ENCODE measurements around the gene RPL39.
"Not testable (repeated sequence)": the region's sequence is repeated elsewhere in the genome, so short reads cannot be mapped to it uniquely, and the experiment has no call there.

Gene RPL39

GRCh38 chrX:119753001-119753400 lies 38.4 kb downstream of the RPL39 start:
- Histone ChIP-seq H3K4me3 (ENCODE audit: low read depth, low read length) (no peak overlapping the region), H3K9ac (ENCODE audit: low read length) (no peak overlapping the region), H3K27me3 (ENCODE audit: control insufficient read depth, insufficient read depth, low read length) (peaks cover 8% of the 10 kb centered on the region; the same call in 1 of the 2 replicates), H3K36me3 (ENCODE audit: control insufficient read depth, insufficient read depth, low read length) (no peaks in the 10 kb centered on the region), H3K27ac (ENCODE audit: low read depth, low read length) (no peak overlapping the region), H3K4me1 (ENCODE audit: control insufficient read depth, insufficient read depth, low read length) (peaks cover 25% of the 10 kb centered on the region), H3K9me3 (ENCODE audit: control insufficient read depth, insufficient read depth, low read depth, low read length) (peaks cover 13% of the 10 kb centered on the region; the same call in 1 of the 2 replicates)

- peaks cover 13% of the 10 kb centered on the region; the same call in 1 of the 2 replicates for H3K9me3 ChIP-seq (ENCODE audit: control insufficient read depth, insufficient read depth, low read depth, low read length)
- not testable (repeated sequence) for H3K27me3 ChIP-seq (ENCODE audit: control insufficient read depth, insufficient read depth, low read length); H3K4me1 ChIP-seq (ENCODE audit: control insufficient read depth, insufficient read depth, low read length); H3K4me3 ChIP-seq (ENCODE audit: low read depth, low read length); H3K27ac ChIP-seq (ENCODE audit: low read depth, low read length); H3K9ac ChIP-seq (ENCODE audit: low read length); H3K36me3 ChIP-seq (ENCODE audit: control insufficient read depth, insufficient read depth, low read length)
Measured at GRCh38 chrX:119750751-119751150, 40.7 kb downstream of the RPL39 start.

- H3K9me3 ChIP-seq (ENCODE audit: control insufficient read depth, insufficient read depth, low read depth, low read length), result peaks cover 13% of the 10 kb centered on the region; the same call in 1 of the 2 replicates
- not testable (repeated sequence) for H3K27me3 ChIP-seq (ENCODE audit: control insufficient read depth, insufficient read depth, low read length); H3K4me3 ChIP-seq (ENCODE audit: low read depth, low read length); H3K36me3 ChIP-seq (ENCODE audit: control insufficient read depth, insufficient read depth, low read length); H3K27ac ChIP-seq (ENCODE audit: low read depth, low read length); H3K4me1 ChIP-seq (ENCODE audit: control insufficient read depth, insufficient read depth, low read length); H3K9ac ChIP-seq (ENCODE audit: low read length)
Measured at GRCh38 chrX:119750131-119750530, 41.3 kb downstream of the RPL39 start.

- no peak overlapping the region for H3K4me3 ChIP-seq (ENCODE audit: low read depth, low read length)
- H3K27me3 ChIP-seq (ENCODE audit: control insufficient read depth, insufficient read depth, low read length), result no peaks in the 10 kb centered on the region
- H3K9me3 ChIP-seq (ENCODE audit: control insufficient read depth, insufficient read depth, low read depth, low read length), result peaks cover 6% of the 10 kb centered on the region; the same call in 1 of the 2 replicates
- H3K4me1 ChIP-seq (ENCODE audit: control insufficient read depth, insufficient read depth, low read length), result no peaks in the 10 kb centered on the region
- no peak overlapping the region for H3K9ac ChIP-seq (ENCODE audit: low read length)
- no peak overlapping the region for H3K27ac ChIP-seq (ENCODE audit: low read depth, low read length)
- H3K36me3 ChIP-seq (ENCODE audit: control insufficient read depth, insufficient read depth, low read length), result no peaks in the 10 kb centered on the region
Measured at GRCh38 chrX:119745283-119745848, 46.1 kb downstream of the RPL39 start.

GRCh38 chrX:119738742-119739141 lies 52.7 kb downstream of the RPL39 start:
- Histone ChIP-seq H3K9me3 (ENCODE audit: control insufficient read depth, insufficient read depth, low read depth, low read length) (peaks cover 5% of the 10 kb centered on the region; the same call in 1 of the 2 replicates), H3K9ac (ENCODE audit: low read length) (no peak overlapping the region), H3K4me3 (ENCODE audit: low read depth, low read length) (no peak overlapping the region), H3K4me1 (ENCODE audit: control insufficient read depth, insufficient read depth, low read length) (no peaks in the 10 kb centered on the region), H3K27me3 (ENCODE audit: control insufficient read depth, insufficient read depth, low read length) (no peaks in the 10 kb centered on the region), H3K36me3 (ENCODE audit: control insufficient read depth, insufficient read depth, low read length) (no peaks in the 10 kb centered on the region), H3K27ac (ENCODE audit: low read depth, low read length) (no peak overlapping the region)
